H1 (cell line): ENCODE measurements around the gene PLCB1. TPM values are rescaled to one million over a fixed set of nuclear protein-coding genes. Genes with fewer than 3 reads are reported as not detected.

Source experiments
- CTCF ChIA-PET: fragments of 300-600 bp; sonication (Branson Sonifier 250); formaldehyde crosslinking; loops from one replicate; lab custom pipeline; 2021; ENCODE audit not compliant: partially characterized antibody; lab: Charles Lee
- POLR2A ChIA-PET: fragments of 300-600 bp; sonication (Branson Sonifier 250); formaldehyde crosslinking; loops from one replicate; lab custom pipeline; 2021; ENCODE audit warnings: inconsistent platforms; ENCODE audit not compliant: partially characterized antibody; lab: Charles Lee
- DNase-seq, 2 experiments: peaks; one replicate each; pipeline versions ENCODE4 v3.0.0 to v3.0.0-alpha.2; 2010 to 2022; ENCODE audit warnings: low spot score in 2 of 2, low read depth in 1 of 2, mixed read lengths in 1 of 2
- FAIRE-seq: peaks from 2 replicates; lab custom pipeline; 2011; peaks lifted over from hg19 to GRCh38; lab: Jason Lieb, UNC
- H2AFZ ChIP-seq: 2 replicates; pipeline ENCODE4 v1.8.1; 2012; ENCODE audit warnings: low read length, inconsistent platforms
- H2AK5ac ChIP-seq: 2 replicates; pipeline ENCODE4 v1.6.1; 2013; ENCODE audit warnings: low read depth, low read length
- H2BK120ac ChIP-seq: replicated peaks from 2 replicates; pipeline ENCODE3; 2013; ENCODE audit warnings: low read depth, low read length, inconsistent platforms
- H2BK12ac ChIP-seq: 2 replicates; pipeline ENCODE4 v1.6.1; 2013; ENCODE audit warnings: low read depth, low read length
- H2BK15ac ChIP-seq: 2 replicates; pipeline ENCODE4 v1.6.1; 2013; ENCODE audit warnings: low read length
- H2BK20ac ChIP-seq: 2 replicates; pipeline ENCODE4 v1.6.1; 2013; ENCODE audit warnings: low read length
- H2BK5ac ChIP-seq: 2 replicates; pipeline ENCODE4 v1.6.1; 2013; ENCODE audit warnings: low read depth, low read length
- H3K14ac ChIP-seq: 2 replicates; pipeline ENCODE4 v1.6.1; 2013; ENCODE audit warnings: inconsistent platforms; ENCODE audit not compliant: insufficient read length
- H3K18ac ChIP-seq: 2 replicates; pipeline ENCODE4 v1.6.1; 2013; ENCODE audit warnings: low read length; ENCODE audit errors: extremely low read depth
- H3K23ac ChIP-seq: 2 replicates; pipeline ENCODE4 v1.6.1; 2013; ENCODE audit warnings: inconsistent platforms; ENCODE audit not compliant: insufficient read length
- H3K23me2 ChIP-seq: 2 replicates; pipeline ENCODE4 v1.6.1; 2013; ENCODE audit warnings: low read depth, low read length
- H3K27ac ChIP-seq: 2 replicates; pipeline ENCODE4 v1.6.1; 2011; ENCODE audit warnings: low read depth, low read length, inconsistent platforms
- H3K27me3 ChIP-seq, 4 experiments: replicated peaks in 1 of 4; 1 replicate in 1 of 4; 2 replicates in 3 of 4; pipeline versions ENCODE4 v1.6.1 to v1.8.1; 2011 to 2013; ENCODE audit warnings: low read length in 3 of 4, mild to moderate bottlenecking in 3 of 4, inconsistent platforms in 2 of 4, mixed read lengths in 2 of 4, moderate library complexity in 1 of 4; ENCODE audit not compliant: control insufficient read depth in 3 of 4, insufficient read depth in 3 of 4; ENCODE audit errors: extremely low read depth in 1 of 4
- H3K36me3 ChIP-seq, 4 experiments: 2 replicates each; pipeline versions ENCODE4 v1.6.1 to v1.8.1; 2011 to 2013; ENCODE audit warnings: mild to moderate bottlenecking in 4 of 4, low read length in 3 of 4, moderate library complexity in 2 of 4, control low read depth in 1 of 4, inconsistent platforms in 1 of 4; ENCODE audit not compliant: insufficient read depth in 4 of 4, control insufficient read depth in 2 of 4
- H3K4ac ChIP-seq: replicated peaks from 2 replicates; pipeline ENCODE3; 2013; ENCODE audit warnings: low read length, low read depth, mixed read lengths, inconsistent platforms; ENCODE audit not compliant: insufficient read length
- H3K4me1 ChIP-seq, 4 experiments: replicated peaks in 1 of 4; 1 replicate in 1 of 4; 2 replicates in 3 of 4; pipeline versions ENCODE4 v1.6.1 to v1.8.1; 2011 to 2013; ENCODE audit warnings: low read length in 3 of 4, inconsistent platforms in 2 of 4, mixed read lengths in 1 of 4; ENCODE audit not compliant: insufficient read depth in 4 of 4, control insufficient read depth in 3 of 4
- H3K4me2 ChIP-seq, 2 experiments: 2 replicates each; pipeline versions ENCODE4 v1.6.1 to v1.8.1; 2011 to 2013; ENCODE audit warnings: low read depth in 2 of 2, low read length in 2 of 2, control low read depth in 1 of 2, inconsistent platforms in 1 of 2, mild to moderate bottlenecking in 1 of 2; ENCODE audit not compliant: insufficient read depth in 1 of 2
- H3K4me3 ChIP-seq, 4 experiments: fragments of 200-600, 300-600 bp in 1 of 4; sonication (generic), shearing (Covaris generic), sonication (Bioruptor Twin) in 1 of 4; 2 replicates each; pipeline versions ENCODE4 v1.5.1 to v1.8.1; 2011 to 2016; ENCODE audit warnings: low read length in 4 of 4, low read depth in 3 of 4, control low read depth in 2 of 4, inconsistent platforms in 2 of 4, mild to moderate bottlenecking in 2 of 4, mixed read lengths in 1 of 4, moderate library complexity in 1 of 4; ENCODE audit not compliant: insufficient read depth in 2 of 4; ENCODE audit errors: extremely low read depth in 1 of 4
- H3K56ac ChIP-seq: replicated peaks from 2 replicates; pipeline ENCODE3; 2013; ENCODE audit warnings: low read depth, mild to moderate bottlenecking, mixed read lengths, low read length, inconsistent platforms; ENCODE audit not compliant: insufficient read length
- H3K79me1 ChIP-seq: 2 replicates; pipeline ENCODE4 v1.6.1; 2013; ENCODE audit warnings: low read depth, low read length, control low read depth
- H3K79me2 ChIP-seq, 2 experiments: 2 replicates each; pipeline versions ENCODE4 v1.6.1 to v1.8.1; 2012 to 2013; ENCODE audit warnings: low read length in 2 of 2, mild to moderate bottlenecking in 2 of 2, inconsistent platforms in 1 of 2; ENCODE audit not compliant: insufficient read depth in 2 of 2, control insufficient read depth in 1 of 2
- H3K9ac ChIP-seq, 4 experiments: replicated peaks in 1 of 4; 1 replicate in 1 of 4; 2 replicates in 3 of 4; pipeline versions ENCODE4 v1.6.1 to v1.8.1; 2011 to 2013; ENCODE audit warnings: low read depth in 3 of 4, low read length in 3 of 4, control low read depth in 2 of 4, mild to moderate bottlenecking in 2 of 4, moderate library complexity in 2 of 4, inconsistent platforms in 1 of 4; ENCODE audit errors: extremely low read depth in 1 of 4
- H3K9me3 ChIP-seq, 2 experiments: 2 replicates each; pipeline versions ENCODE4 v1.6.1 to v1.8.1; 2012 to 2013; ENCODE audit warnings: mild to moderate bottlenecking in 2 of 2, moderate library complexity in 2 of 2, control low read depth in 1 of 2, inconsistent platforms in 1 of 2, low read depth in 1 of 2, low read length in 1 of 2, mixed read lengths in 1 of 2; ENCODE audit not compliant: insufficient read depth in 2 of 2
- H4K20me1 ChIP-seq, 2 experiments: replicated peaks in 1 of 2; 2 replicates each; pipeline versions ENCODE3 to v1.8.1; 2011 to 2013; ENCODE audit warnings: inconsistent platforms in 2 of 2, low read length in 2 of 2, mild to moderate bottlenecking in 1 of 2; ENCODE audit not compliant: insufficient read depth in 2 of 2, control insufficient read depth in 1 of 2
- H4K5ac ChIP-seq: 2 replicates; pipeline ENCODE4 v1.6.1; 2013; ENCODE audit warnings: low read length, low read depth, mixed read lengths, inconsistent platforms; ENCODE audit not compliant: insufficient read length
- H4K8ac ChIP-seq: 2 replicates; pipeline ENCODE4 v1.8.0; 2013; ENCODE audit warnings: mild to moderate bottlenecking, moderate library complexity, low read length, inconsistent platforms; ENCODE audit not compliant: insufficient read depth; ENCODE audit errors: extremely low read depth
- H4K91ac ChIP-seq: replicated peaks from 2 replicates; pipeline ENCODE3; 2013; ENCODE audit warnings: low read length, mixed read lengths, inconsistent platforms; ENCODE audit not compliant: insufficient read length
- EP300 ChIP-seq, 2 experiments: IDR thresholded peaks; 1 replicate in 1 of 2; 2 replicates in 1 of 2; pipeline ENCODE4 v1.6.1; 2011 to 2012; ENCODE audit warnings: low read depth in 2 of 2, low read length in 2 of 2, mild to moderate bottlenecking in 2 of 2, borderline replicate concordance in 1 of 2, inconsistent platforms in 1 of 2, moderate library complexity in 1 of 2
- GABPA ChIP-seq: IDR thresholded peaks from 2 replicates; pipeline ENCODE4 v1.6.1; 2011; ENCODE audit warnings: mild to moderate bottlenecking, low read length, moderate library complexity, borderline replicate concordance; ENCODE audit not compliant: insufficient read depth
- GTF2F1 ChIP-seq: IDR thresholded peaks from 2 replicates; pipeline ENCODE4 v1.6.1; 2012; ENCODE audit warnings: low read depth, low read length, improper control_type of control experiment, borderline replicate concordance
- HDAC2 ChIP-seq, 2 experiments: fragments of 300-600 bp in 1 of 2; sonication (generic) in 1 of 2; IDR thresholded peaks; 2 replicates each; pipeline ENCODE4 v1.6.1; 2011 to 2012; ENCODE audit warnings: low read depth in 2 of 2, low read length in 2 of 2, mild to moderate bottlenecking in 2 of 2, moderate library complexity in 2 of 2, borderline replicate concordance in 1 of 2, inconsistent platforms in 1 of 2
- POLR2A ChIP-seq, 2 experiments: IDR thresholded peaks; 1 replicate in 1 of 2; 2 replicates in 1 of 2; pipeline ENCODE4 v1.6.1; 2011; ENCODE audit warnings: low read depth in 2 of 2, low read length in 2 of 2, mild to moderate bottlenecking in 2 of 2; ENCODE audit errors: control extremely low read depth in 1 of 2
- POLR2AphosphoS5 ChIP-seq: IDR thresholded peaks from 2 replicates; pipeline ENCODE4 v1.6.1; 2011; ENCODE audit warnings: low read depth, low read length
- POU5F1 ChIP-seq: IDR thresholded peaks from 2 replicates; pipeline ENCODE4 v1.6.1; 2011; ENCODE audit warnings: low read depth, mild to moderate bottlenecking, low read length, moderate library complexity
- RBBP5 ChIP-seq: IDR thresholded peaks from 2 replicates; pipeline ENCODE4 v1.7.1; 2012; ENCODE audit warnings: low read depth, mild to moderate bottlenecking, inconsistent platforms, low read length, moderate library complexity, borderline replicate concordance
- RFX5 ChIP-seq: IDR thresholded peaks from 2 replicates; pipeline ENCODE4 v1.6.1; 2011; ENCODE audit warnings: low read depth, low read length, improper control_type of control experiment, borderline replicate concordance
- RNF2 ChIP-seq: fragments of 200-900, 300-1000 bp; sonication (generic); IDR thresholded peaks from 2 replicates; pipeline ENCODE4 v1.7.1; 2016; ENCODE audit warnings: borderline replicate concordance, low read depth, mild to moderate bottlenecking, antibody characterized with exemption, low read length; ENCODE audit not compliant: poor library complexity, severe bottlenecking; ENCODE audit errors: missing control alignments
- SIRT6 ChIP-seq: IDR thresholded peaks from one replicate; pipeline ENCODE4 v1.7.1; 2012; ENCODE audit warnings: low read length, inconsistent platforms
- SP1 ChIP-seq: IDR thresholded peaks from 2 replicates; pipeline ENCODE4 v1.6.1; 2011; ENCODE audit warnings: low read depth, low read length
- SP4 ChIP-seq: IDR thresholded peaks from 2 replicates; pipeline ENCODE4 v1.6.1; 2012; ENCODE audit warnings: low read length, inconsistent platforms
- WGBS, 2 experiments: shearing (Covaris generic) in 1 of 2; methylation state at CpG; one replicate each; pipeline versions ENCODE4 v1.1.6 to v1.1.7; 2013 to 2015; ENCODE audit warnings: low lambda C conversion rate in 2 of 2, mixed read lengths in 2 of 2, inconsistent platforms in 1 of 2, low coverage in 1 of 2, missing lambda C conversion rate in 1 of 2; ENCODE audit not compliant: insufficient replicate concordance in 2 of 2, insufficient coverage in 1 of 2, insufficient read length in 1 of 2; ENCODE audit errors: extremely low coverage in 1 of 2, missing lambda C conversion rate in 1 of 2; 5-methylcytosine and 5-hydroxymethylcytosine counted together
- polyA plus RNA-seq, 7 experiments: library from polyadenylated mRNA; depleted of rRNA in 3 of 7; stranded (reverse) in 5 of 7; unstranded in 2 of 7; fragments of >200 nt in 5 of 7; fragments of 200-250 nt in 2 of 7; gene quantifications; 1 replicate in 5 of 7; 2 replicates in 1 of 7; 4 replicates in 1 of 7; pipeline versions ENCODE4 v1.2.1 to v1.2.3, GENCODE V29; 2011 to 2013; ENCODE audit warnings: missing spikeins in 2 of 7, mixed read lengths in 2 of 7
- total RNA-seq: library from RNA; stranded (reverse); fragmentation: NEBNext Ultra II Directional; extraction: Animal tissue kit (Norgen Biotek cat#: 25700); gene quantifications from 2 replicates; pipeline ENCODE4 v1.2.1, GENCODE V29; 2021
- TF ChIP-seq, protein P1 (sequence below): IDR thresholded peaks from 2 replicates; pipeline ENCODE4 v1.6.1; 2011; ENCODE audit warnings: low read depth, mild to moderate bottlenecking, low read length; ENCODE audit not compliant: insufficient read depth

PLCB1 gene
- total and polyA plus RNA-seq, 2 of the 8 experiments (the other 6 are each of a cell fraction or from before 2014, with no cell fraction given) = 2.6 to 9.1 TPM

- Histone ChIP-seq H2BK12ac (no peak overlapping the region), H4K8ac (no peak overlapping the region), H3K23ac (no peak overlapping the region), H3K23me2 (no peaks in the 10 kb centered on the region), H2BK20ac (no peak overlapping the region), H3K9me3 (no peaks in the 10 kb centered on the region), H2AK5ac (no peak overlapping the region), H3K4me1 (no peaks in the 10 kb centered on the region), H2BK120ac (no peak overlapping the region), H3K14ac (no peak overlapping the region), H3K27me3 (no peaks in the 10 kb centered on the region), H2AFZ (no peak overlapping the region), H3K79me2 (no peaks in the 10 kb centered on the region), H3K56ac (no peak overlapping the region), H4K91ac (no peak overlapping the region), H2BK15ac (no peak overlapping the region), H2BK5ac (no peak overlapping the region), H3K79me1 (no peaks in the 10 kb centered on the region), H3K27ac (no peak overlapping the region), H3K36me3 (no peaks in the 10 kb centered on the region), H4K20me1 (no peaks in the 10 kb centered on the region), H3K4ac (no peak overlapping the region), H3K4me3 (no peak overlapping the region), H3K18ac (no peak overlapping the region), H3K9ac (no peak overlapping the region), H3K4me2 (no peak overlapping the region), H4K5ac (no peak overlapping the region)
- no peak for FAIRE-seq
- WGBS, 2 experiments = 95% methylated on average over 4 of the region's 4 CpGs; no CpG with 5 or more reads in 1 of the 2 experiments
- DNase-seq = no peak
- ChIA-PET POLR2A (no interaction called here), CTCF (interaction anchor here (0.7 to 1.8 kb wide), 11 partner anchors 9 to 651 kb away, joined by 3 to 5 read pairs (median 3); no protein-coding TSS in a partner anchor)
- TF ChIP-seq RNF2 (no peak), SIRT6 (no peak), GABPA (no peak), POLR2A (IDR thresholded peaks at IDR 0.05; ENCODE audit: control extremely low read depth in 1 of 2, low read depth in 2 of 2, low read length in 2 of 2) (no peak), SP4 (no peak), HDAC2 (IDR thresholded peaks at IDR 0.05; ENCODE audit: borderline replicate concordance in 1 of 2, low read depth in 2 of 2, low read length in 2 of 2) (no peak), POU5F1 (no peak), RFX5 (no peak), RBBP5 (no peak), POLR2AphosphoS5 (no peak), EP300 (IDR thresholded peaks at IDR 0.05; ENCODE audit: borderline replicate concordance in 1 of 2, low read depth in 2 of 2, low read length in 2 of 2) (no peak), SP1 (no peak), GTF2F1 (no peak)
- TF ChIP-seq, protein P1, sequence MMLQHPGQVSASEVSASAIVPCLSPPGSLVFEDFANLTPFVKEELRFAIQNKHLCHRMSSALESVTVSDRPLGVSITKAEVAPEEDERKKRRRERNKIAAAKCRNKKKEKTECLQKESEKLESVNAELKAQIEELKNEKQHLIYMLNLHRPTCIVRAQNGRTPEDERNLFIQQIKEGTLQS = no peak
Observed at GRCh38 chr20:8757146-8757545, 625.1 kb downstream of the PLCB1 start.
